ENCODE measurements around the gene MGAT5B.
A peak's percentile ranks its signal among the peaks of the same experiment; 100 is the strongest.

The MGAT5B gene

DNA sequence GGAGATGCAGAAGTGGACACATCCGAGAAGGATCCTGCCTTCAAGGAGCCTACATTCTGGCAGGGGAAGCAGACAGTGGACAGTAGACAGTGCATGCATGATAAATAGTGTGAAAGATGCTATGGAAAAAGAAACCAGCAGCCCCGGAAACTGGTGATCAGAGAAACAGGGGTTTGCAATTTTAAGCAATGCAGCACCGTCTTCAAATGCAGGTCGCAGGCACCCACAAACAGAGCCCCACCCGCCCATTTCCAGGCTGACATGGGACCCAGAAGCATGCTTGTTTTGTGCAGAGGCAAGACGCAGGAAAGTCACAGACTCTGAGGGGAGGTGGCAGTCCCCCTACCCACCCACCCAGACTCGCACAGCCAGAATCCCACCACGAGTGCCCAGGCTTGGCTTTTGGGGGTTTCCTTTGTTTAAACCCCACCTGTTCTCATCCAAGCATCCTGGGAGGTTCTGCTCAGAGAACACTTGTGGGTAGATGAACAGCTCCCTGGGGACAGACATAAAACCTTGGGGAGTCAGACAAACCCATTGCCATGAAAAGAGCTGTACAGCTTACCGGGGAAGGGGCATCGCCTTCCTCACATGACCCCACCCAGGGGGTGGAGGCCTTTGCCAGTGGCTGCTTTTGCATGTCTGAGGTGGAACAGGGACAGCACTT lies 114.3 kb downstream of the MGAT5B start:
- H3K36me3 Mint-ChIP-seq (ENCODE audit: low read depth): no peaks in the 10 kb centered on the region
- DNase-seq: no peak
- H3K4me3 Mint-ChIP-seq: no peak overlapping the region
- no peaks in the 10 kb centered on the region for H3K27me3 Mint-ChIP-seq
- no peak overlapping the region for H3K27ac Mint-ChIP-seq
- H3K4me1 Mint-ChIP-seq (ENCODE audit: low read depth): peaks cover 18% of the 10 kb centered on the region
- peaks cover 9% of the 10 kb centered on the region for H3K9me3 Mint-ChIP-seq

- no peak overlapping the region for H3K4me3 Mint-ChIP-seq
- H3K4me1 Mint-ChIP-seq (ENCODE audit: low read depth): peaks cover 18% of the 10 kb centered on the region
- peaks cover 7% of the 10 kb centered on the region for H3K9me3 Mint-ChIP-seq
- peak; percentile 42 for DNase-seq
- no peaks in the 10 kb centered on the region for H3K27me3 Mint-ChIP-seq
- no peaks in the 10 kb centered on the region for H3K36me3 Mint-ChIP-seq (ENCODE audit: low read depth)
- no peak overlapping the region for H3K27ac Mint-ChIP-seq
These were observed 115.0 kb downstream of the MGAT5B start for GRCh38 chr17:76983075-76983775.

DNA sequence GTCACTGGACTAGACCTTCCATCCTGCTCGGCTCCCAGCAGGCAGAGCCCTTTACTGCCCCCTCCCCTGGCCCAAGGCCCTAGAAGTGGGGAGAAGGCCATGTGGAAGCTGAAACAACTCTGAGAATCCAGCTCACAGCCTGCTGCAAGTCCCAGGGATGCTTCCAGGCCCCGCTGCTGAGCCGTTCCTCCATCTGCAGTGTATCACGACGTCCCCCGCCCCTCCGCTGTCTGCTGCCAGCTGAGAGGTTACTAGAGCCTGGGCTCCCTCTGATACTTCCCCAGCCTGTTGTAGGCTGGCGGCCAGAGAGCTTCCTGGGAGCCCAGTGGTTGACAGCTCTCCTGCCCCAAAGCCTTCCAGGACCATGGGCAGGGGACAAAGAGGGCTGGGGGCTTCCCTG lies 118.2 kb downstream of the MGAT5B start:
- no peaks in the 10 kb centered on the region for H3K27me3 Mint-ChIP-seq
- no peak overlapping the region for H3K4me3 Mint-ChIP-seq
- DNase-seq: no peak
- no peaks in the 10 kb centered on the region for H3K9me3 Mint-ChIP-seq
- no peaks in the 10 kb centered on the region for H3K36me3 Mint-ChIP-seq (ENCODE audit: low read depth)
- H3K27ac Mint-ChIP-seq: no peak overlapping the region
- peaks cover 18% of the 10 kb centered on the region for H3K4me1 Mint-ChIP-seq (ENCODE audit: low read depth)

DNA sequence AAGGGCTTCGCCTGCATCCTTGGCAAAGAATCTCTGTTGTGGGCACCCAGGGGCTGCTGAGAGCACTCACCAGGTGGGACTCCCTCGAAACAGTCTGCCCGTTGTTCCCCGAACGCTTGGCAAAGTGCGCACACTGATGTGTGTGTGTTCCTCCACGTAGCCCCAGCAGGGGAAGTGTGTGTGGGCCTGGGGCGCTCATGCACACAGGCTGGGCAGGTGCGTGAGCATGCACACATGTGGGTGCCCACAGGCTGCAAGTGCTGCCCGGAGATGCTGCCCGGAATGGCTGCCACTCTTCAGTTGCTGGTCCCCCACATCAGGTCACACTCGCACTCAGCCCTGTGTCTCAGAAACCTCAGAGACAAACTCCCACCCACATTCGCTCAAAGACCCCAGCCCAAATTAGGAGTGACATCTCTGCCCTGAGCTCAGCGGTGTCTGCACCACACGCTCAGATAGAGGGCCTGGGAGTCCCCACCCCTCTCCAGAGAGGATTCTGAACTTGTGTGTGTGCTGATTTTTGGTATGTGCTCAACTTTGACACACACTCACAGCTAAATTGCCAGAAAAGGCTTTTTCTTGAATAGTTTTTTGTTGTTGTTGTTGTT lies 119.4 kb downstream of the MGAT5B start:
- Mint-ChIP-seq H3K9me3 (no peaks in the 10 kb centered on the region), H3K4me1 (ENCODE audit: low read depth) (peaks cover 9% of the 10 kb centered on the region), H3K27ac (no peak overlapping the region), H3K36me3 (ENCODE audit: low read depth) (no peaks in the 10 kb centered on the region), H3K27me3 (no peaks in the 10 kb centered on the region), H3K4me3 (no peak overlapping the region)
- DNase-seq: no peak

- peaks cover 2% of the 10 kb centered on the region for H3K4me1 Mint-ChIP-seq (ENCODE audit: low read depth)
- no peak overlapping the region for H3K27ac Mint-ChIP-seq
These were observed 120.6 kb downstream of the MGAT5B start for GRCh38 chr17:76988796-76989195.

GRCh38 chr17:76989519-76989918 lies 121.3 kb downstream of the MGAT5B start:
- Mint-ChIP-seq H3K4me3 (no peak overlapping the region), H3K4me1 (ENCODE audit: low read depth) (peaks cover 9% of the 10 kb centered on the region), H3K27ac (no peak overlapping the region), H3K9me3 (no peaks in the 10 kb centered on the region), H3K27me3 (no peaks in the 10 kb centered on the region), H3K36me3 (ENCODE audit: low read depth) (no peaks in the 10 kb centered on the region)
- no peak for DNase-seq

More at GRCh38 chr17:76988796-76989195, 120.6 kb downstream of the MGAT5B start:
- H3K9me3 Mint-ChIP-seq: no peaks in the 10 kb centered on the region
- no peaks in the 10 kb centered on the region for H3K36me3 Mint-ChIP-seq (ENCODE audit: low read depth)
- DNase-seq: no peak
- H3K4me3 Mint-ChIP-seq: no peak overlapping the region
- no peaks in the 10 kb centered on the region for H3K27me3 Mint-ChIP-seq

DNA sequence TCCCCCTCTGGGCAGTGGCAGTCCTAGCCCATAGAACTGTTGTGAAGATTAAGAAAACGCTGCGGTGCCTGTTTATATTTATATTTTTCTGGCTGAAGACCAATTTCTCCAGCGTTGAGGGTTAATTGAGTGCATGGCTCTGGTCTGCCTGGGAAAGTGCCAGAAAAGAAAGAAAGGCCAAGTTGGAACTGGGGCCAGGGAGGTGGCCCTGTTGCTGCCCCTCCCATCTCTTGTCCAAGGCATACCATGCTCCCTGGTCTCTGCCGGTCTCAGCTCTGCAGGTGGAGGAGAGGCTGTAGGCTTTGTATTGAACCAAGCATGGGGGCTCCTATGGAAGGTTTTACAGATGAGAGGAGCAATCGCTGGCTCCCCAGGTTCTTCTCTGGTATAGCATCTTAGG lies 124.7 kb downstream of the MGAT5B start:
- Mint-ChIP-seq H3K9me3 (no peaks in the 10 kb centered on the region), H3K4me1 (ENCODE audit: low read depth) (peaks cover 31% of the 10 kb centered on the region), H3K27me3 (no peaks in the 10 kb centered on the region), H3K4me3 (no peak overlapping the region), H3K36me3 (ENCODE audit: low read depth) (no peaks in the 10 kb centered on the region), H3K27ac (no peak overlapping the region)
- no peak for DNase-seq

- H3K4me1 Mint-ChIP-seq (ENCODE audit: low read depth): peaks cover 39% of the 10 kb centered on the region
- no peak overlapping the region for H3K4me3 Mint-ChIP-seq
- no peaks in the 10 kb centered on the region for H3K36me3 Mint-ChIP-seq (ENCODE audit: low read depth)
- no peak for DNase-seq
- H3K9me3 Mint-ChIP-seq: no peaks in the 10 kb centered on the region
- no peak overlapping the region for H3K27ac Mint-ChIP-seq
- no peaks in the 10 kb centered on the region for H3K27me3 Mint-ChIP-seq
These were observed 125.4 kb downstream of the MGAT5B start for GRCh38 chr17:76993651-76994050.

DNA sequence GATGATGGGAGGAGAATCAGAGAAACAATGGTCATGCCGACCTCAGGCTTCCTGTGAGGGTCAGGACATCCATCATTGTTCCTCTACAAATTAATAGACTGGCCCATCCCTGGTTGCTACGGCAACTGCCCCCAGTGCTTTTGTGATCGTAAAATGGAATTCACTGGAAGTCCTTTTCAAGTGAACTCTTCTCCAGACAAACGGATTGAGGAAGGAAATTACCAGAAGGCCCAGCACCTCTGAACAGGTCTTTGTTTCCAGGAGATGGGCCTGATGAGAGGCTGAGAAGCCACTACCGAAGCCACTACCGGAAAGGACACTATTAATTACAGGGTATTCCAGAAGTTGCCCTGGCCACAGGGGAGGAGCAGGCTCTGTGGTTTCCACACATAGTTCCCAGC lies 126.0 kb downstream of the MGAT5B start:
- Mint-ChIP-seq H3K27ac (peak overlapping the region; percentile 23), H3K9me3 (no peaks in the 10 kb centered on the region), H3K4me3 (no peak overlapping the region), H3K36me3 (ENCODE audit: low read depth) (no peaks in the 10 kb centered on the region), H3K4me1 (ENCODE audit: low read depth) (peaks cover 43% of the 10 kb centered on the region), H3K27me3 (no peaks in the 10 kb centered on the region)
- no peak for DNase-seq

GRCh38 chr17:76995387-76996105 lies 127.3 kb downstream of the MGAT5B start:
- DNase-seq: no peak
- peaks cover 49% of the 10 kb centered on the region for H3K4me1 Mint-ChIP-seq (ENCODE audit: low read depth)
- H3K36me3 Mint-ChIP-seq (ENCODE audit: low read depth): no peaks in the 10 kb centered on the region
- no peaks in the 10 kb centered on the region for H3K9me3 Mint-ChIP-seq
- no peaks in the 10 kb centered on the region for H3K27me3 Mint-ChIP-seq
- H3K4me3 Mint-ChIP-seq: no peak overlapping the region
- no peak overlapping the region for H3K27ac Mint-ChIP-seq

DNA sequence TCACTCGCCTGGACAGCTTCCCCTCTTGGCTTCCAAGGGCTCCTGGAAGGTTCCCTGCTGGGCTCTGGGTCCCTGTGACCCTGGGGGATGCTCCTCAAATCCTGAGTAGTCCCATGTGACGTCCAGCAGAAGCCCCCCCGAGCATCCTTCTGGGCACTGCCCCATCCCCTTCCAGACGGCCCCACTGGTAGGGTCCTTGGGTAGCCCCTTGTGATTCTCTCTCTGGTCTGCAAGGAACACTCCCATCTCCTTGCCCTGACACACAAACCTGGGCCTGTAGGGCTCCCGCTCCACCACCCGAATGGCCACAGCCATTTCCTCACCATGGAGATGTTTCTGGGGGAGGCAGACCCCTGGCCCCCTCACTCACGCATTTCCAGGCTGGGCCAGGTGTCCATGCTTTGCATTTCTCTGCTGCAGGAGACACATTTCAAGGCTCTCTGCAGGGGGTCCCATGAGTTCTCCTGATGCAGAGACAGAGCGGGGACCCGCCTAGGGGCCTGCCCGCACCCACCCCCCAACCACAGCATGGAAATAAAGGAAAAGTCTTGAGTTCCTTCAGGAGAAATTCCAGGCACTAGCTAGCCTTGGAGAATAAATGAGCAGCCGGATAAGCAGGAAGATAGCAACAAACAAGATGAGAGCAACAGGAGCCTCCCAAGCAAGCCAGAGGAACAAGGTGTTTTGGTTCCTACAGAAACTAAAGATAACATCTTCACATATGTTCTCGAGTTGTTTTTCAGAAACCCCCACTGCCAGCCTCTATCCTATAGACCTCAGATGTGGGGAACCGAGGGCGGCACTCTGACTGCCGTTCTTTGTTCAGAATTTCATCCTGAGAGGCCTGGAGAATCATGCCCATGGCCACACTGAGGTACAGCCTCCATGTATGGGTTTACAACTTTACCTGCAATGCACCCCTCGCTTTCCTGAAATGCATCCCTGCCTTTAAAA lies 128.8 kb downstream of the MGAT5B start:
- no peak overlapping the region for H3K4me3 Mint-ChIP-seq
- H3K36me3 Mint-ChIP-seq (ENCODE audit: low read depth): no peaks in the 10 kb centered on the region
- peak overlapping the region; percentile 81 for H3K27ac Mint-ChIP-seq
- peaks cover 49% of the 10 kb centered on the region for H3K4me1 Mint-ChIP-seq (ENCODE audit: low read depth)
- no peaks in the 10 kb centered on the region for H3K27me3 Mint-ChIP-seq
- no peaks in the 10 kb centered on the region for H3K9me3 Mint-ChIP-seq
- DNase-seq: peak; percentile 46

- peaks cover 49% of the 10 kb centered on the region for H3K4me1 Mint-ChIP-seq (ENCODE audit: low read depth)
- peak; percentile 57 for DNase-seq
These were observed 129.9 kb downstream of the MGAT5B start for GRCh38 chr17:76997981-76998531.

GRCh38 chr17:76998839-76999238 lies 130.6 kb downstream of the MGAT5B start:
- Mint-ChIP-seq H3K4me1 (ENCODE audit: low read depth) (peaks cover 47% of the 10 kb centered on the region), H3K27ac (peak overlapping the region; percentile 81), H3K27me3 (no peaks in the 10 kb centered on the region), H3K36me3 (ENCODE audit: low read depth) (no peaks in the 10 kb centered on the region), H3K9me3 (no peaks in the 10 kb centered on the region), H3K4me3 (no peak overlapping the region)
- peak; percentile 38 for DNase-seq

More at GRCh38 chr17:76997981-76998531, 129.9 kb downstream of the MGAT5B start:
- Mint-ChIP-seq H3K27me3 (no peaks in the 10 kb centered on the region), H3K4me3 (peak overlapping the region; percentile 21), H3K36me3 (ENCODE audit: low read depth) (no peaks in the 10 kb centered on the region), H3K9me3 (no peaks in the 10 kb centered on the region), H3K27ac (peak overlapping the region; percentile 81)
